ENCODE measurements around the gene FBXO38. TPM values are rescaled to one million over a fixed set of nuclear protein-coding genes. Genes with fewer than 3 reads are reported as not detected.
A peak's percentile ranks its signal among the peaks of the same experiment; 100 is the strongest.

FBXO38 gene
- total RNA-seq, 1 experiment from 2014 or later, result 35.8 TPM

- Mint-ChIP-seq H3K27ac (peak overlapping the region; percentile 67; the same call in 1 of the 2 replicates), H3K9me3 (no peaks in the 10 kb centered on the region), H3K4me1 (peaks cover 59% of the 10 kb centered on the region), H3K27me3 (ENCODE audit: low read depth) (no peaks in the 10 kb centered on the region), H3K36me3 (0 out of 2 replicates have a peak, but pooled peaks cover 3% of the 10 kb centered on the region), H3K4me3 (0 out of 2 replicates have a peak overlapping the region, but pooled peaks have one; percentile 3)
- no peak for TF ChIP-seq CTCF (IDR thresholded peaks at IDR 0.05)
- no peak for TF ChIP-seq IRF1 (CRISPR knock-in tag; IDR thresholded peaks at IDR 0.05)
- DNase-seq (ENCODE audit: low spot score) (no peak), ATAC-seq (peak; percentile 58)
- ChIA-PET CTCF (interaction anchor here (1.3 kb wide), 1 partner anchor 338 kb away, joined by 3 read pairs; no protein-coding TSS in a partner anchor), POLR2A (no interaction called here)
Measured at GRCh38 chr5:148393390-148393741, 9.6 kb downstream of the FBXO38 start.

- Mint-ChIP-seq H3K27me3 (ENCODE audit: low read depth) (no peaks in the 10 kb centered on the region), H3K36me3 (peaks cover 8% of the 10 kb centered on the region), H3K9me3 (no peaks in the 10 kb centered on the region), H3K27ac (peak overlapping the region; percentile 17; the same call in 1 of the 2 replicates), H3K4me1 (peaks cover 61% of the 10 kb centered on the region), H3K4me3 (no peak overlapping the region)
- CTCF ChIA-PET, result interaction anchor here (1.3 kb wide), 1 partner anchor 336 kb away, joined by 3 read pairs; no protein-coding TSS in a partner anchor
- POLR2A ChIA-PET, result no interaction called here
- no peak for DNase-seq (ENCODE audit: low spot score)
- no peak for ATAC-seq
- TF ChIP-seq OVOL2 (CRISPR knock-in tag; IDR thresholded peaks at IDR 0.05; ENCODE audit: borderline replicate concordance), result no peak
- TF ChIP-seq GABPB1 (CRISPR knock-in tag; IDR thresholded peaks at IDR 0.05), result 0 out of 2 replicates have a peak, but pooled peaks have one; percentile 12
Measured at GRCh38 chr5:148394587-148395019, 10.8 kb downstream of the FBXO38 start.

GRCh38 chr5:148395031-148395430 lies 11.3 kb downstream of the FBXO38 start:
- no peak for DNase-seq (ENCODE audit: low spot score)
- peaks cover 10% of the 10 kb centered on the region for H3K36me3 Mint-ChIP-seq
- POLR2A ChIA-PET, result no interaction called here
- no peaks in the 10 kb centered on the region for H3K9me3 Mint-ChIP-seq
- H3K27me3 Mint-ChIP-seq (ENCODE audit: low read depth), result no peaks in the 10 kb centered on the region
- ATAC-seq, result no peak
- CTCF ChIA-PET, result no interaction called here
- peaks cover 61% of the 10 kb centered on the region for H3K4me1 Mint-ChIP-seq
- no peak overlapping the region for H3K27ac Mint-ChIP-seq
- TF ChIP-seq NR2C2 (CRISPR knock-in tag; IDR thresholded peaks at IDR 0.05), result no peak
- no peak for TF ChIP-seq ZNF232 (CRISPR knock-in tag; IDR thresholded peaks at IDR 0.05)
- no peak for TF ChIP-seq STAT6 (CRISPR knock-in tag; conservative IDR thresholded peaks at IDR 0.05; ENCODE audit: low read depth)
- no peak for TF ChIP-seq ZNF263 (CRISPR knock-in tag; IDR thresholded peaks at IDR 0.05; ENCODE audit: low read depth)
- no peak for TF ChIP-seq ZNF281 (CRISPR knock-in tag; IDR thresholded peaks at IDR 0.05)
- TF ChIP-seq NR3C1 (CRISPR knock-in tag; conservative IDR thresholded peaks at IDR 0.05; ENCODE audit: low read depth), result no peak
- no peak for TF ChIP-seq NR1H2 (CRISPR knock-in tag; IDR thresholded peaks at IDR 0.05)
- no peak for TF ChIP-seq NFE2L1 (CRISPR knock-in tag; IDR thresholded peaks at IDR 0.05)
- TF ChIP-seq SMAD4 (CRISPR knock-in tag; IDR thresholded peaks at IDR 0.05), result no peak
- no peak for TF ChIP-seq ATF1 (CRISPR knock-in tag; IDR thresholded peaks at IDR 0.05)
- H3K4me3 Mint-ChIP-seq, result no peak overlapping the region
